Kasumi-1 (cell line): ENCODE data around the gene CPA4.
"Not testable (repeated sequence)": the region's sequence is repeated elsewhere in the genome, so short reads cannot be mapped to it uniquely, and the experiment has no call there.

ENCODE experiments used
- DNase-seq, 2 experiments: peaks; one replicate each; lab custom pipeline; 2025; lab: John Stamatoyannopoulos, UW

CPA4 gene

DNA sequence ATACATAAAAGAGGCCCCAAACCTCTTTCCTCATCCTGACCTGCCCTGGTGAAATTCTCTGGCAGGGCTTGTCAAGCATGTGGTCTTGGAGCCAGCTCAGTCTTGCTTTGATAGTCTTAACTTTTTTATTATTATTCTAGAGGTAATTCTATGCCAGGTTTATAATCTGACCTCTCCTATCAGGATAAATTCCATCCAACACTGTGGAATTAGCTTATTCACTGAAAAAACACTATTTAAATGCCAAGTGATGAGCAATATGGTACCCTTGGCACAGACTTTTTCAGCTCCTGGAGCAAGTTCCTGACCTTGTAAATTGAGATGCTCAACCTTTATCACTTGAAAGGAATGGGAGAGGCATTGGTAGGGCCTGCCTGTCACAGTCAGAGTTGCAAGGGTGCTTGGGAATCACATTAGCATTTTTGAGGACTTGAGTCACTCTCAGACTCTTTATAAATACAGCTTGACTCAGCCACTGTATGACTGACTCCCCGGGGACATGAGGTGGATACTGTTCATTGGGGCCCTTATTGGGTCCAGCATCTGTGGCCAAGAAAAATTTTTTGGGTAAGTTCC, at the start of gene CPA4:
CPA4 (plus strand) TSS at position 480 of the 576 bp plus-strand sequence; CDS start at position 500, 20 bp downstream.
- no peak for DNase-seq

DNA sequence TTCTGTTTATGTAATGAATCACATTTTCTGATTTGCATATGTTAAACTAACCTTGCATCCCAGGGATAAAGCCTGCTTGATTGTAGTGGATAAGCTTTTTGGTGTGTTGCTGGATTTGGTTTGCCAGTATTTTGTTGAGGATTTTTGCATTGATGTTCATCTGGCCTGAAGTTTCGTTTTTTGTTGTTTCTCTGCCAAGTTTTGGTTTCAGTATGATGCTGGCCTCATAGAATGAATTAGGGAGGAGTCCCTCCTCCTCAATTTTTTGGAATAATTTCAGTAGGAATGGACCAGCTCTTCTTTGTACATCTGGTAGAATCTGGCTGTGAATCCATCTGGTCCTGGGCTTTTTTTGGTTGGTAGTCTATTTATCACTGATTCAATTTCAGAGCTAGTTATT, 49.5 kb upstream of the CPA4 start:
- DNase-seq = not testable (repeated sequence)

GRCh38 chr7:130246491-130246890, 46.5 kb upstream of the CPA4 start:
- DNase-seq = not testable (repeated sequence)

DNA sequence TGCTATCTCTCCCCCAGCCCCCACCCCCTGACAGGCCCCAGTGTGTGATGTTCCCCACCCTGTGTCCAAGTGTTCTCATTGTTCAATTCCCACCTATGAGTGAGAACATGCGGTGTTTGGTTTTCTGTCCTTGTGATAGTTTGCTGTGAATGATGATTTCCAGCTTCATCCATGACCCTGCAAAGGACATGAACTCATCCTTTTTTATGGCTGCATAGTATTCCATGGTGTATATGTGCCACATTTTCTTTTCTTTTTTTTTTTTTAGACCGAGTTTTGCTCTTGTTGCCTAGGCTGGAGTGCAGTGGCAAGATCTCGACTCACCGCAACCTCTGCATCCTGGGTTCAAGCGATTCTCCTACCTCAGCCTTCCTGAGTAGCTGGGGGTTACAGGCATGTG, 44.1 kb upstream of the CPA4 start:
- not testable (repeated sequence) for DNase-seq

DNA sequence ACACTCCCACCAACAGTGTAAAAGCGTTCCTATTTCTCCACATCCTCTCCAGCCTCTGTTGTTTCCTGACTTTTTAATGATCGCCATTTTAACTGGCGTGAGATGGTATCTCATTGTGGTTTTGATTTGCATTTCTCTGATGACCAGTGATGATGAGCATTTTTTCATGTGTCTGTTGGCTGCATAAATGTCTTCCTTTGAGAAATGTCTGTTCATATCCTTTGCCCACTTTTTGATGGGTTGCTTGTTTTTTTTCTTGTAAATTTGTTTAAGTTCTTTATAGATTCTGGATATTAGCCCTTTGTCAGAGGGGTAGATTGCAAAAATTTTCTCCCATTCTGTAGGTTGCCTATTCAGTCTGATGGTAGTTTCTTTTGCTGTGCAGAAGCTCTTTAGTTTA, 43.3 kb upstream of the CPA4 start:
- not testable (repeated sequence) for DNase-seq

DNA sequence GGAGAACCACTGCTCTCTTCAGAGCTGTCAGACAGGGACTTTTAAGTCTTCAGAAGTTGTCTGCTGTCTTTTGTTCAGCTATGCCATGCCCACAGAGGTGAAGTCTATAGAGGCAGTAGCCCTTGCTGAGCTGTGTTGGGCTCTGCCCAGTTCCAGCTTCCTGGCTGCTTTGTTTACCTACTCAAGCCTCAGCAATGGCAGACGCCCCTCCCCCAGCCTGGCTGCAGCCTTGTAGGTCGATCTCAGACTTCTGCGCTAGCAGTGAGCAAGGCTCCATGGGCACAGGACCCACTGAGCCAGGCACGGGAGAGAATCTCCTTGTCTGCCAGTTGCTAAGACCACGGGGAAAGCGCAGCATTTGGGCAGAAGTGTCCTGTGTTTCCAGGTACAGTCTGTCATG, 38.4 kb upstream of the CPA4 start:
- DNase-seq = no peak

- no peak for DNase-seq
Observed at GRCh38 chr7:130256704-130257103, 36.3 kb upstream of the CPA4 start.

- no peak for DNase-seq
Observed at GRCh38 chr7:130258494-130259078, 34.4 kb upstream of the CPA4 start.

- DNase-seq = no peak
Observed at GRCh38 chr7:130262448-130262847, 30.5 kb upstream of the CPA4 start.

GRCh38 chr7:130263130-130263529, 29.8 kb upstream of the CPA4 start:
- peak; percentile 46 to 54 for DNase-seq

DNA sequence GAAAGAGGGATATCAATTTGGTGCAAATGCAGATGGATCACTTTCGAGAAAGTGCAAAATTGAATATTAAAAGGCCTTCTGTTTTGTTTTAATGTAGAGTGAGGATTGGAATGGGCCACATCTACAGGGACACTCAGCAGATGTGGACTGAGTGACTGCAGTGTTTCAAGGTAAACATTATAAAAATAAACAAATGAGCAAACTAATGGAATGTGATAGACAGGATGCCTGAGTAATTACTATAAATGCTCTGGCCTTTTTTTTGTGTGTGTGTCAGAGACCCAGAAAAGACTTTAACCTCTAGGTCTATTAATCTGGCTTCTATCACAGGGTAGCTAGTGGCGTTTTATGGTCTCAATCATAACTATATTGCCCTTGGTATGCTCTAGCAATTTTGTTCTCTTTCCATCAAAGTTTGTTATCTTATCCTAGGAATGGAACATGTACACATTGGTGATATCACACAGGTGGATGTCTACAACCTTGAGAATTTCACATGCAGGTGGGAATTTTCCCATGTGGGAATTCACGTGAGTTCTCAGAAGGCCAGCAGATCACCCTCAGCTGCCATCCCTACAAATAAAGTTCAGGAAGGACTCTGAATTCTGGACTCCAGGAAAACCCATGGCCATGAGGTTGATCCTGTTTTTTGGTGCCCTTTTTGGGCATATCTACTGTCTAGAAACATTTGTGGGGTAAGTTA, 26.6 kb upstream of the CPA4 start, which contains the start of gene CPA2:
CPA2 (plus strand) TSS at position 606 of the 703 bp plus-strand sequence; CDS start at position 625, 19 bp downstream.
- DNase-seq = no peak

GRCh38 chr7:130266961-130267321, 26.0 kb upstream of the CPA4 start:
- no peak for DNase-seq

DNA sequence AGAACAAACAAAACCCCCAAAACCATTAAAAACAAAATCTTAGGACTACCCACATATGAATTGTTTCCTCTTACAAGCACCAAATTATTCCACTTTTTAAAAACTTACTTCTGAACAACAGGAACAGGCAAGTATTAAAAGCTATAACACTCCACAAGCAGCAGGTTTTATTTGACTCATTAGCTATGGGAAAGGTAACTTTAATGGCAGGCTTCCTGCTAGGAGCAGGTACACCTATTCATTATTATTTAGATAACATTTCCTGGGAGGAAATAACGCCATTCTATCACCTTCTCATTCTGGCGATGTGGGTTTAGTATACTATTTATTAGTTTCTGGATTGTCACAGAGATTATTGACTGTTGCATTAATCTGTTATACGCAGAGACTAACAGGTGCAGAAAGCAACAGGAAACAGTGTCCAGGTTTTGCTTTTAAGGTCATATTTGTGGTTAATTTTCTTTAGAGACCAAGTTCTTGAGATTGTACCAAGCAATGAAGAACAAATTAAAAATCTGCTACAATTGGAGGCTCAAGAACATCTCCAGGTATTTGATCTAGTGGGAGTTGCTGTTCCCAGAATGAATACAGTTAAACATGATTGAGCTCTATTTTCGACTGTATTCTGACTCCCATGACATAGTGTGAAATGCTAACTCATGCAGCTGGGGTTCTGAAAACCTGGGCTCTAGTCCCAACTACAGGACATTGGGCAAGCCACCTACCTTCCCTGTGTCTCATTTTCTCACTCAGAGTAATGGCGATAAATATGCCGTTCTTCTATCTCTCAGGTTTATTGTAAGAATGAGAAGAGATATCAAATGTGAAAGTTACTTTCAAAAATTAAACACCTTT, 24.3 kb upstream of the CPA4 start:
- no peak for DNase-seq

DNA sequence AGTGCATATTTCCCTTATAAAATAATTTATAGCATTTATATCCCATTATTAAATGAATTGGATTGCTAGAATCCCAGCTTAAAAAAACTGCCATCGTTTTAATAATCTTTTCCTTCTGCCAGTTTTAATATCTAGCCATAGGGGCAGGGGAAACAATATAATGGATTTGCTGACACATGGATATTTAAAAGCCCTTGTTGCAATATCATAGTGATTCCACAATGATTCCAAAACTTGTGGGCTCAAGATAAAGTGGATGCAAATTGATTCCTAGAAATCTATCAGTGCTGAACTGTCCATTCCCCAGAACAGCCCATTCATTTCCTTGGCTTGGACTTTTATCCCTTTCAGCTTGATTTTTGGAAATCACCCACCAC, 23.7 kb upstream of the CPA4 start:
- DNase-seq = no peak

DNA sequence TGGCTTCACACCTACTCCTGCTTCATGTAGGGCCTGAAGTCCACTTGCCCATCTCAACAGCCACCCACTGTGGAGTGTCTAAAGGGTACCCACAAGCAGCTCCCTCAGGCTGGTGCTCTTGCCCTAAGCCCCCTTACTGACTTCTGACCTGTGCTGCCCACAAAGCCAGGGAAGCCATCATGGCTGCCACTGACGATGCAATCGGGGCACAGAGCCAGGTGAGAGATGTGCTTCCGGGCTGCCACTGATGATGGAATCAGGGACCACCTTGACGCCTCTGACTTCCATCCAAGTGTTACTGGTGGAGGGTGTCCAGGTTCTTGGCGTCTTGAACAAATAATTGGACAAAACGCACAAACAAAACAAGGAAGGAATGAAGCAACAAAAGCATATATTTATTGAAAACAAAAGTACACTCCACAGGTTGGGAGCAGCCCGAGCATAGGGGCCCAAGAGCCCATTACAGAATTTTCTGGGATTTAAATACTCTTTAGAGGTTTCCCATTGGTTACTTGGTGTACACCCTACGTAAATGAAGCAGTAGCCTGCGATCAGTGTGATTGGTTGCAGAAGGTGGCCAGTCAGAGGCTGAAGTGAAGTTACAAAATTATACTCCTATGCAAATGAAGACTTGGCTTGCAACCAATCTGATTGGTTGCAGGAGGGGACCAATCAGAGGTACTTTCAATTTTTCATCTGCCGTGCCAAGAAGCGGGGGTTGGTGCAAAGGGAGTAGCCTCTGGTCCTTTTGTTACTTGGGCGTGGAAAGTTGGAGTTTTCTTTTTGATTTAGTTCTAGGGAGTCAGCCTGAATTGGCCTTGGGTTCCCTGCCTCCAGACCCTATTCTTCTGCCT, 21.8 kb upstream of the CPA4 start:
- no peak for DNase-seq

GRCh38 chr7:130272381-130273080, 20.4 kb upstream of the CPA4 start:
- DNase-seq = no peak

DNA sequence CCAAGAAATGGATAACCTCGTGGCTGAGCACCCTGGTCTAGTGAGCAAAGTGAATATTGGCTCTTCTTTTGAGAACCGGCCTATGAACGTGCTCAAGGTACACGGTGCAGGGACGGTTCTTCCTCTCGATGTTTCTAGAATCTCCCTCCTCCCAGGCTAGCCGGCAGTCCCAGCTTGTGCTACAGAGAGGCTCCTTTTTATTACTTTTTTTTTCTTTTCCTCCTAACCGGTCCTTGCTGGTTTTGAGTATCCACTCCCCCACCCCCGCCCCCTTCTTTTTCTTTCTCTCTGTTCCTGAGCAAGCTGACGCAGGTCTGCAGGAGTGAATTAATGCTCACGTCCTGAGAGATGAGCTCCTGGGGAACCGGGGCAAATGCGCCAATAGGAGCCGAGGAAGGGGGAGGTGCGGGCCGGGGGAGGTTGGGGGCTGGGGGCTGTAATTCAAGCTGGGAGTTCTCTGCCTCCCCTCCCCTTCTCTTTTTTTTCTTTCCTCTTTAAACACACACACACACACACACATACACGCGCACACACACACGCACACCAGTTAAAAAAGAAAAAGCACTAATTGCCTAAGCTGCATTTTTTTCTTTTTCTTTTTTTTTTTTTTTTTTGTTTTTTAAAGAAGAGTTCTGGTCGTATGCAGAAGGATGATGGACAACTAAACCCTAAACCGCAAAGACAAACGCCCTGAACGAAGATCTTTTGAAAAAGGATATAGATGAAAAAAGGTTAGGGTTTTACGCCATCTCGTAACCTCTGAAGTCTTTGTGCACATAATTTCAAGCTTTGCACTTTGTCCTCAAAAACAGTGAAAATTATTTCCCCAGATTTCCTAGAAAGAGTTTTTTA, 19.7 kb upstream of the CPA4 start:
- peak; percentile 55 to 69 for DNase-seq

DNA sequence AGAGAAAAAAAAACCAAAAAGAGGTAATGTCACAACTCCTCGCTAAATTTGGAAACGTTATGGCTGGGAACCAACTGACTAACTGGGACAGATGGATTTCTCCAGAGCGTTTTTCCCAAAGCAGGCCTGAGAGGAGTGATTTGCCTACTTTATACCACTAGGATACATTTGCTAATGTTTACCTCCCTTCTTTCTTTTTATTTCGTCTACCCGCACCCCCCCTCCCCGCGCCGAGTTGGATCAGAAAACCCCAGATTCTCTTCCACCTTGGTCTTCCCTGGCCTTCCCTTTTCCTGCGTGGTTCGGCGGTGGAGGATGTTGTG, 19.1 kb upstream of the CPA4 start:
- DNase-seq = no peak

DNA sequence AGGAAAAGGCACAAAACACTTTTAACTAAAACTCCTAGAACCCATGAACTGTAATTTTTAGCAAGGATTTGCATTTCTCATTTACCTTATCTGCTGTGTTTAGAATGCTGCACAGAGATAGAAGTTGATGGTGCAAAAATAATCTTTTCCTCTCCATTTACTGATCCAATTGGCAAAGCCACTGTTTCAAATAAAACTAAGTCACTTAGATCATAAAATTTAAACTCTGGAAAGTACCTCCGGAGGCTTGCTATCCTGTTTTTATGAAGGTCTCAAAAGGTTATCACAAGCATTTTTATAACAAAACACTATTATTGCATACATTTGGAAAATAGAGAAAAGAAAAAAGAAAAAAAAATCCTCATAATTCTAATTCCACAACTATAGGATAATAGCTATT, 18.7 kb upstream of the CPA4 start:
- DNase-seq = no peak

GRCh38 chr7:130274983-130275591, 17.9 kb upstream of the CPA4 start:
- no peak for DNase-seq
